Stimulated activated CD4-positive, alpha-beta T cell treated with anti-CD3 and anti-CD28 coated beads, Interleukin-1b, Interleukin-23, amount 100 ng/mL, for 4 hours (primary cell): ENCODE results near the gene ZNF514.
A peak's percentile ranks its signal among the peaks of the same experiment; 100 is the strongest.
"Not testable (repeated sequence)": the region's sequence is repeated elsewhere in the genome, so short reads cannot be mapped to it uniquely, and the experiment has no call there.

Experiments
- DNase-seq, 2 donors: peaks; one replicate each; pipeline ENCODE4 v3.0.0-alpha.2; 2020; ENCODE audit warnings: low read depth in 2 of 2

Gene ZNF514

GRCh38 chr2:95138702-95139101 lies 20.9 kb downstream of the ZNF514 start:
- DNase-seq = no peak

- no peak for DNase-seq
Measured at GRCh38 chr2:95122197-95122551, 37.5 kb downstream of the ZNF514 start.

GRCh38 chr2:95121407-95122196 lies 38.0 kb downstream of the ZNF514 start, which contains the start of gene MRPS5:
MRPS5 (minus strand) TSS chr2:95121808; CDS start chr2:95121791, 17 bp downstream.
- DNase-seq = peak; percentile 81 to 94

GRCh38 chr2:95121093-95121406 lies 38.6 kb downstream of the ZNF514 start:
- no peak for DNase-seq

- DNase-seq = peak; percentile 54 to 58
Measured at GRCh38 chr2:95115418-95115817, 44.2 kb downstream of the ZNF514 start.

- DNase-seq = no peak
Measured at GRCh38 chr2:95113464-95113863, 46.2 kb downstream of the ZNF514 start.

GRCh38 chr2:95110395-95110794 lies 49.3 kb downstream of the ZNF514 start:
- DNase-seq = no peak

- no peak for DNase-seq
Measured at GRCh38 chr2:95109260-95109659, 50.4 kb downstream of the ZNF514 start.

GRCh38 chr2:95106081-95106480 lies 53.6 kb downstream of the ZNF514 start:
- no peak for DNase-seq

- no peak for DNase-seq
Measured at GRCh38 chr2:95104606-95105005, 55.0 kb downstream of the ZNF514 start.

GRCh38 chr2:95099910-95100309 lies 59.7 kb downstream of the ZNF514 start:
- no peak for DNase-seq

- not testable (repeated sequence) for DNase-seq
Measured at GRCh38 chr2:95098273-95098672, 61.4 kb downstream of the ZNF514 start.
